ENCODE data around the gene HTR4.
"Not testable (repeated sequence)": the region's sequence is repeated elsewhere in the genome, so short reads cannot be mapped to it uniquely, and the experiment has no call there.

The HTR4 gene

GRCh38 chr5:148529450-148529849 is 124.9 kb downstream of the HTR4 start:
- DNase-seq, result not testable (repeated sequence)

- no peak for DNase-seq
Measured at GRCh38 chr5:148524721-148525120, 129.6 kb downstream of the HTR4 start.

- no peak for DNase-seq
Measured at GRCh38 chr5:148523139-148523538, 131.2 kb downstream of the HTR4 start.

- no peak for DNase-seq
Measured at GRCh38 chr5:148515460-148515859, 138.9 kb downstream of the HTR4 start.

DNA sequence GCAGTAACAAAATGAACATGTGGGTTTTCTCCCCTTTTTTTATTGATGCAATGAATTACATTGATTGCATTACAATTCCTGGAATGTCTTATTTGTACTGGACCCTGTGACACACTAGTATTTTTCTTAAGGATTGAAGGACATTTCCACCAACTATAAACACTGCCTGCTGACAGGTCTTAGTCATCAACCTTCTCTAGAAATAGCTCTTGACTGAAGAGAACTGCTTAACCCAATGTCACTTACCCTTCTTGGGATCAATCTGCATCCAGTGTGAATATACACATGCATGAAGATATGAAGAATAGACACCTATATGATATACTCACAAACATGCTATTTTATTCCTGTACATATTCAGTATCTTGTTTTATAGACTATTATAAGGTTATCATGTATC is 140.0 kb downstream of the HTR4 start:
- DNase-seq, result no peak

- no peak for DNase-seq
Measured at GRCh38 chr5:148512498-148512897, 141.8 kb downstream of the HTR4 start.

DNA sequence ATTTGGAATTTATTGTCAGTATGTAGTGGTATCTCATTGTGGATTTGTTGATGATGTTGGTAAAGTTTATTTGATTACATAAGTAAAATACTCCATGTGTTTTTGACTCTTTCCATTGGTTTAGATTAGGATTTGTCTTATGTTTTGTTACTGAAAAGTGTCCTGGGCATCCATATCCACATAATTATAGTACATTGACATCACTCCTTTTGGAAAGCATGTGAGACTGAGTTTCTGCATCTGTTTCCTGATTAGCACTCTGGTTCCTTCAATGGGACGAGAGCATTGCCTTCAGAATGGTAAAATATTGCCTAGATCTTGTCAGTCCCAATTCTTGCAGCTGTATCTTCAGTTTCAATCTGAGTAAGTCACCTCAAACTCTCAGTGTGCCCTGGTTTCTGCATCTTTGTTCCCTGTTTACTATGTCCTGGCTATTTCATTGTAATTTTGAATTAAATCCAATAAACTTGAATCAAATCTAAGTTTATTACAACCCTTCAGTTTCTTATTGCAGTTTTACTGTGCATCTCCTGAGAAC is 142.4 kb downstream of the HTR4 start:
- DNase-seq, result no peak

DNA sequence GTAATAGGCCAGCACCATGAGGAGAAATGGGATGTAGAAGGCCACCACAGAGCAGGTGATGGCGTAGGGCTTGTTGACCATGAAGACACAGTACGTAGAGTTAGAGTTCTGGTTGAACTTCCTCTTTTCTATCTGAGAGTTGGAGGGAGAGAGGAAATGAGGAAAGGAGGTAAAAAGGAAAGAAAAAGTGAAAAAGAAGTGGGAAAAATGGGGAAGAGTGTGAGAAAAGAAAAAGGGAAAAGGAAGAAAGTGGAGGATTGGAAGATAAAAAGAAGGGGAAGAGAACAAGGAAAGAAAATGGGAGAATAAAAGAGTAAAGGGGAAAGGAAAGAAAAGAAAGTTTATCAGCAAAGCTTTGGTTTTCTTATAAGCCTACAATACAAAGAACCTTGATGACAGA is 144.4 kb downstream of the HTR4 start:
- DNase-seq, result no peak

- DNase-seq, result no peak
Measured at GRCh38 chr5:148507648-148508047, 146.7 kb downstream of the HTR4 start.

DNA sequence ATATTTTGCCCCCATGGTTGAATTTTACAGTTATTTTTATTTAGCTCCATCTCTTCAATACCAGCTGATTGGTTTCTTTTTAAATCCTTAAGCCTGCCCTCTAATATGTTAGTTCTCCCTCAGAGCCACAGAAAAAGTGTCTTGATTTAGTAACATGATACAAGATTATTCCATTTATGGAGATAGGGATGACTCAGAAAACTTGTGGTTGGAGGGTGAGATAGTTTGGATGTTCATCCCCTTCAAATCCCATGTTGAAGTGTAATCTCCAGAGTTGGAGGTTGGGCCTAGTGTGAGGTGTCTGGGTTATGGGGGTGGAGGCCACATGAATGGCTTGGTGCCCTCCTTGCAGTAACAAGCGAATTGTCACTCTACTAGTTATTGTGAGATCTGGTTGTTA is 154.9 kb downstream of the HTR4 start:
- no peak for DNase-seq

- DNase-seq, result no peak
Measured at GRCh38 chr5:148497757-148498156, 156.6 kb downstream of the HTR4 start.

DNA sequence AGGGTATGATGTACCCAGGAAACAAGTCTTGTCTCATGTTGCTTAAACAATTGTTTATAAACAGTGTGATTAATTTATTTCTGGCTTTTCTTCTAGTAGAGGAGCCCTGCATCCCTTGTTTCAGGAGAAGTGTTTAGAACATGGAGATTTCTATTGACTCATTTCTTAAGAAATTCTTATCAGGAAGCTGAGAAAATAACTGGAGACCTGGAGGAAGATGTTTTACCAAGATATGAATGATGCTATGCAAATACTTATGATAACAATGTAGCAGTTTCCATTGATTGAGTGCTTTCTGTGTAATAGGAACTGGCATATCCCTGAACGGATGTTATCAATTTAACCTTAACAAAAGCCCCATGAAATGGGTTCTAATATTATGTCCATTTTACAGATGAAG is 162.0 kb downstream of the HTR4 start:
- DNase-seq, result no peak

- no peak for DNase-seq
Measured at GRCh38 chr5:148491793-148492184, 162.5 kb downstream of the HTR4 start.

DNA sequence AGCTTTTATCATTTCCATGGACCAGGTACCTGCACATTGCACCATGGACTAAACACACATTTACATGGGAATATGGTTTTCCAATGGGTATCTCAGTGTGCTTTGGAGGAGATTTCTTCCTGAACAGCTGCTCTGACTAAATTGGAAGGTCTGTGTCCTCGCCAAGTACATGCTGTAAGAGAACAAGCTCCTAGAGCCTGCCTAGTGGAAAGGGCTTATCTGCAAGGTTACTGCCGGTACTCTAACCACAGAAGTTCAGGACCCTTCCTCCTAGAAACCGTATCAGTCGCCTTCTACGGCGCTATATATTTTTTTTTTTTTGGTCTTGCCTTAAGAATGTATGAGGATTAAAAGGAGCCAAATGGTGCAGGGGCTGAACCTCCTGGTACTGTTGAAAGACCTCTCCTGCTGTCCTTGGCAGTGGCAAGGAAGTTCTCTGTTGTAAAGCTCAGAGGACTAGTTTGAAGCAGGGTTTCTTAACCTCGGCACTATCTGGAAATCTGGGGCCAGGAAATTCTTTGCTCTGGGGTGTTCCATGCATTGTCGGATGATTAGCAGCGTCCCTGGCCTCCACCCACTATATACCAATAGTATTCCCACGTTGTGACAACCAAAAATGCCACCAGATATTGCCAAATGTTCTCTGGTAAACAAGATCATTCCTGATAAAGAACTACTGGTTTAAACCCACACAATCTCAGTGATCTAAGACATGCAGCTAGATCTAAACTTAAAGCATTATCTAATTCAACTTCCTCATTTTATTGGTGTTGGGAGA is 163.1 kb downstream of the HTR4 start:
- DNase-seq, result no peak

GRCh38 chr5:148488757-148489156 is 165.6 kb downstream of the HTR4 start:
- DNase-seq, result no peak

GRCh38 chr5:148486456-148486855 is 167.9 kb downstream of the HTR4 start:
- DNase-seq, result no peak

DNA sequence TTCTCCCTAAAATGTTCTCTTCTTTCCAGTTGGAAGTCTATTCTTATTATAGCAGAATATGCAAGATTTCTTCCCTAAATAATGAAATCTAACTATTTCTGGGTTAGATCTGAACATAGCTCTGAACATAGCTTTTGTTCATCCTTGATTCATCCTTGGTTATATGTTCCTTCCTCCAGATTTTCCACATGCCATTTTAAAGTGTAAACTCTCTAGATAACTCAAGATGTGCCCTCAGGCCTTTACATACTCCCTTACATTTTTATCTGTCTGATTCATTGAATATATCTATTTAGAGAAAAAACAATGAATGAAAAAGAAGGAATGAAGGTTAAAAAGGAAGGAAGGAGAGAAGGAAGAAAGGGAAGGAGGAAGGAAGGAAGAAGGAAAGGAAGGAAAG is 169.7 kb downstream of the HTR4 start:
- DNase-seq, result no peak

- DNase-seq, result no peak
Measured at GRCh38 chr5:148483750-148484149, 170.6 kb downstream of the HTR4 start.

GRCh38 chr5:148482697-148483462 is 171.4 kb downstream of the HTR4 start:
- peak; percentile 28 for DNase-seq

GRCh38 chr5:148482196-148482595 is 172.1 kb downstream of the HTR4 start:
- DNase-seq, result no peak

GRCh38 chr5:148477429-148477828 is 176.9 kb downstream of the HTR4 start:
- no peak for DNase-seq

- DNase-seq, result no peak
Measured at GRCh38 chr5:148476302-148476701, 178.0 kb downstream of the HTR4 start.

- no peak for DNase-seq
Measured at GRCh38 chr5:148474025-148474511, 180.3 kb downstream of the HTR4 start.

DNA sequence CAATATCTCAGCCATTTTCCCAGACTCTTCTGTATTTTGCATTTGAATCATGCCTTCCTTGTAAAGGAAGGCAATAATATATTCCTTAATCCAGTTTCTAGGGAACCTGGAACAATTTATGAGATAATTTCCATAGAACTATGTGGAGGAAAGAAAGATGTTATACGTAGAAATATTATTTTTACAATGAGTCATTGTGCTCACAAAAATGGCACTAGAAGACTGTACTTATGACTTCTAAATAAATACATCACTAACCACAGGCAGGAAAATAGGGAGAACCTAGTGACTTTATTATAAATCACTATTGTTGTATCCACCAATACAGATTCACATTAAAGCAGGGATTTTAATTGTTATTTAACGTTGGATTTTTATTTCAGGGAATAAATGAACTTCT is 182.9 kb downstream of the HTR4 start:
- no peak for DNase-seq

Measured in NCI-H1694 (cell line).